ENCODE data around the gene CLHC1.
A peak's percentile ranks its signal among the peaks of the same experiment; 100 is the strongest.

- TF ChIP-seq CTCF (conservative IDR thresholded peaks at IDR 0.05; ENCODE audit: low read depth, low read length) (peak; percentile 92), EZH2 (IDR thresholded peaks at IDR 0.05; ENCODE audit: low read length, unreplicated experiment) (no peak)
Observed at GRCh38 chr2:55168221-55169154, 63.6 kb downstream of the CLHC1 start.

Measured in PC-3 (cell line).